PC-9 (cell line): ENCODE data around the gene PLIN5. TPM values are rescaled to one million over a fixed set of nuclear protein-coding genes. Genes with fewer than 3 reads are reported as not detected.

Experiments used
- BruUV-seq: library from RNA; stranded (reverse); fragments of 400-500 nt; replicated peaks from 2 replicates; lab custom pipeline; 2021; lab: Mats Ljungman, UMichigan
- CTCF ChIA-PET: fragments of 300-600 bp; sonication (Branson Sonifier 250); formaldehyde crosslinking; loops from one replicate; lab custom pipeline; 2022; ENCODE audit warnings: antibody characterized with exemption; lab: Charles Lee
- POLR2A ChIA-PET: fragments of 300-600 bp; sonication (Branson Sonifier 250); formaldehyde crosslinking; loops from one replicate; lab custom pipeline; 2022; ENCODE audit warnings: antibody characterized with exemption; ENCODE audit not compliant: unreplicated experiment; lab: Charles Lee
- DNase-seq, 2 experiments: peaks; one replicate each; pipeline versions ENCODE4 v3.0.0 to v3.0.0-alpha.2; 2015 to 2022; ENCODE audit warnings: mixed read lengths in 1 of 2
- H2AFZ ChIP-seq: fragments of 200-600 bp; sonication (generic); 2 replicates; pipeline ENCODE4 v1.8.1; 2017; ENCODE audit warnings: antibody characterized with exemption
- H3F3A ChIP-seq: fragments of 200-600 bp; sonication (generic); 2 replicates; pipeline ENCODE4 v1.8.1; 2017; ENCODE audit warnings: antibody characterized with exemption, mild to moderate bottlenecking, low read depth; ENCODE audit not compliant: insufficient read depth
- H3K27ac ChIP-seq: fragments of 200-600 bp; sonication (generic); 2 replicates; pipeline ENCODE4 v1.6.1; 2016; ENCODE audit warnings: mixed run types
- H3K27me3 ChIP-seq: fragments of 200-600 bp; sonication (generic); 2 replicates; pipeline ENCODE4 v1.6.1; 2016; ENCODE audit warnings: low read depth, mixed run types; ENCODE audit not compliant: insufficient read depth
- H3K36me3 ChIP-seq: fragments of 200-600 bp; sonication (generic); 2 replicates; pipeline ENCODE4 v1.6.1; 2016; ENCODE audit warnings: low read depth, mixed run types
- H3K4me1 ChIP-seq: fragments of 200-600 bp; sonication (generic); replicated peaks from 2 replicates; pipeline ENCODE4 v1.6.1; 2016; ENCODE audit warnings: mixed run types; ENCODE audit not compliant: insufficient read depth
- H3K4me2 ChIP-seq: fragments of 200-600 bp; sonication (generic); 2 replicates; pipeline ENCODE4 v1.6.1; 2017; ENCODE audit warnings: mixed run types
- H3K4me3 ChIP-seq: fragments of 200-600 bp; sonication (generic); 2 replicates; pipeline ENCODE4 v1.6.1; 2016; ENCODE audit warnings: mixed run types
- H3K79me2 ChIP-seq: fragments of 200-600 bp; sonication (generic); 2 replicates; pipeline ENCODE4 v1.6.1; 2017; ENCODE audit warnings: low read depth, mixed run types
- H3K9me2 ChIP-seq: fragments of 200-600 bp; sonication (generic); 2 replicates; pipeline ENCODE4 v1.8.1; 2017; ENCODE audit warnings: mild to moderate bottlenecking; ENCODE audit not compliant: insufficient read depth
- H3K9me3 ChIP-seq: fragments of 200-600 bp; sonication (generic); 2 replicates; pipeline ENCODE4 v1.8.1; 2016; ENCODE audit warnings: low read depth; ENCODE audit not compliant: insufficient read depth
- H4K20me1 ChIP-seq: fragments of 200-600 bp; sonication (generic); 2 replicates; pipeline ENCODE4 v1.8.1; 2017; ENCODE audit not compliant: insufficient read depth
- CTCF ChIP-seq: fragments of 200-600 bp; sonication (generic); conservative IDR thresholded peaks from 2 replicates; pipeline ENCODE4 v1.6.1; 2017; ENCODE audit warnings: mixed run types, antibody characterized with exemption, mild to moderate bottlenecking, moderate library complexity
- EZH2 ChIP-seq: fragments of 200-600 bp; sonication (generic); IDR thresholded peaks from 2 replicates; pipeline ENCODE4 v1.8.0; 2017; ENCODE audit warnings: antibody characterized with exemption, low read depth
- intact Hi-C: fragments of 100-400 bp; cut with micrococcal nuclease; formaldehyde crosslinking; loops from one replicate; pipeline ENCODE4 v1.10.0; 2022; ENCODE audit not compliant: unreplicated experiment
- total RNA-seq: library from RNA; stranded (reverse); gene quantifications from 2 replicates; pipeline ENCODE4 v1.2.3, GENCODE V29; 2021

PLIN5 gene
- total RNA-seq, 1 experiment from 2014 or later = 4.4 TPM

- H3K27me3 ChIP-seq = no peaks in the 10 kb centered on the region
- BruUV-seq = no TSS peak
- no peaks in the 10 kb centered on the region for H3K36me3 ChIP-seq
- H3K9me2 ChIP-seq = no peaks in the 10 kb centered on the region
- TF ChIP-seq CTCF (no peak), EZH2 (no peak)
- H3K9me3 ChIP-seq = no peaks in the 10 kb centered on the region
- H2AFZ ChIP-seq = no peak overlapping the region
- H3K4me1 ChIP-seq = peaks cover 27% of the 10 kb centered on the region
- H3K27ac ChIP-seq = no peak overlapping the region
- no peaks in the 10 kb centered on the region for H3K79me2 ChIP-seq
- H3K4me2 ChIP-seq = no peak overlapping the region
- DNase-seq = no peak
- H4K20me1 ChIP-seq = no peaks in the 10 kb centered on the region
- CTCF ChIA-PET = interaction anchor here (0.6 kb wide), 1 partner anchor 694 kb away, joined by 4 read pairs; no protein-coding TSS in a partner anchor
- no peaks in the 10 kb centered on the region; the same call in 1 of the 2 replicates for H3F3A ChIP-seq
- H3K4me3 ChIP-seq = no peak overlapping the region
- intact Hi-C loops = no loop called here
- POLR2A ChIA-PET = no interaction called here
These were observed 19.3 kb downstream of the PLIN5 start for GRCh38 chr19:4515732-4516131.

- Histone ChIP-seq H3K4me2 (no peak overlapping the region), H3K4me1 (peaks cover 16% of the 10 kb centered on the region; the same call in 1 of the 2 replicates), H4K20me1 (no peaks in the 10 kb centered on the region), H3K27ac (no peak overlapping the region), H3K36me3 (no peaks in the 10 kb centered on the region), H3K9me2 (no peaks in the 10 kb centered on the region), H3K79me2 (no peaks in the 10 kb centered on the region), H3K27me3 (no peaks in the 10 kb centered on the region), H3K9me3 (no peaks in the 10 kb centered on the region), H3K4me3 (no peak overlapping the region), H3F3A (no peaks in the 10 kb centered on the region), H2AFZ (no peak overlapping the region)
- BruUV-seq = no TSS peak
- POLR2A ChIA-PET = no interaction called here
- intact Hi-C loops = no loop called here
- DNase-seq = no peak
- CTCF ChIA-PET = no interaction called here
- TF ChIP-seq CTCF (no peak), EZH2 (no peak)
These were observed 21.8 kb downstream of the PLIN5 start for GRCh38 chr19:4513248-4513647.

- H3K36me3 ChIP-seq = no peaks in the 10 kb centered on the region
These were observed 23.0 kb downstream of the PLIN5 start for GRCh38 chr19:4512070-4512469.

More at GRCh38 chr19:4512070-4512469, 23.0 kb downstream of the PLIN5 start:
- no peak overlapping the region for H2AFZ ChIP-seq
- intact Hi-C loops = no loop called here
- no peak for DNase-seq
- H3K4me3 ChIP-seq = no peak overlapping the region
- CTCF ChIA-PET = no interaction called here
- no peaks in the 10 kb centered on the region for H3K27me3 ChIP-seq
- no TSS peak for BruUV-seq
- H3F3A ChIP-seq = no peaks in the 10 kb centered on the region
- H3K4me1 ChIP-seq = peaks cover 6% of the 10 kb centered on the region; the same call in 1 of the 2 replicates
- no peaks in the 10 kb centered on the region for H3K9me3 ChIP-seq
- no peaks in the 10 kb centered on the region for H4K20me1 ChIP-seq
- H3K9me2 ChIP-seq = no peaks in the 10 kb centered on the region
- no peaks in the 10 kb centered on the region for H3K79me2 ChIP-seq
- TF ChIP-seq CTCF (no peak), EZH2 (no peak)
- POLR2A ChIA-PET = no interaction called here
- no peak overlapping the region for H3K27ac ChIP-seq
- no peak overlapping the region for H3K4me2 ChIP-seq
